Breast epithelium (tissue), 4 donors: ENCODE measurements around the gene RITA1. TPM values are rescaled to one million over a fixed set of nuclear protein-coding genes. Genes with fewer than 3 reads are reported as not detected.

Source experiments
- DNase-seq, 2 donors: peaks; one replicate each; pipeline ENCODE4 v3.0.0-alpha.2; 2019; ENCODE audit warnings: low spot score in 2 of 2
- H3K27ac ChIP-seq, 2 donors: fragments of 200-600 bp; sonication (generic) in 1 of 2; one replicate each; pipeline ENCODE4 v1.5.1; 2016 to 2019; ENCODE audit warnings: mild to moderate bottlenecking in 1 of 2
- H3K27me3 ChIP-seq, 2 donors: fragments of 200-600 bp; sonication (generic) in 1 of 2; one replicate each; pipeline versions ENCODE4 v1.5.1 to v1.6.0; 2017 to 2019; ENCODE audit warnings: control low read depth in 1 of 2, mild to moderate bottlenecking in 1 of 2
- H3K36me3 ChIP-seq: fragments of 200-600 bp; one replicate; pipeline ENCODE4 v1.5.1; 2019
- H3K4me1 ChIP-seq, 2 donors: fragments of 200-600 bp; sonication (generic); one replicate each; pipeline ENCODE4 v1.5.1; 2016 to 2019; ENCODE audit warnings: control low read depth in 1 of 2
- H3K4me3 ChIP-seq, 3 donors: fragments of 200-600 bp; sonication (generic); 1 replicate in 2 of 3; 2 replicates in 1 of 3; pipeline ENCODE4 v1.5.1; 2016 to 2019; ENCODE audit warnings: mild to moderate bottlenecking in 3 of 3, moderate library complexity in 2 of 3
- H3K9me3 ChIP-seq, 2 donors: fragments of 200-600 bp; sonication (generic) in 1 of 2; one replicate each; pipeline ENCODE4 v1.5.1; 2016 to 2019; ENCODE audit warnings: control low read depth in 1 of 2
- CTCF ChIP-seq, 3 donors: fragments of 450-650 bp; IDR thresholded peaks; one replicate each; pipeline ENCODE4 v1.5.1; 2016 to 2017; ENCODE audit warnings: antibody characterized with exemption in 3 of 3, mild to moderate bottlenecking in 3 of 3, moderate library complexity in 3 of 3
- POLR2A ChIP-seq: fragments of 450-650 bp; IDR thresholded peaks from one replicate; pipeline ENCODE4 v1.6.1; 2016; ENCODE audit warnings: antibody characterized with exemption, mild to moderate bottlenecking, moderate library complexity
- POLR2AphosphoS5 ChIP-seq, 3 donors: sonication (generic); formaldehyde crosslinking; IDR thresholded peaks; one replicate each; pipeline ENCODE4 v1.6.1; 2017; ENCODE audit warnings: antibody characterized with exemption in 3 of 3
- intact Hi-C: fragments of 100-400 bp; cut with DNase I; formaldehyde crosslinking; loops from one replicate; pipeline ENCODE4 v1.15.1; 2023; ENCODE audit warnings: low total_unique reads
- total RNA-seq, 3 donors: library from RNA; depleted of rRNA; stranded (reverse); fragments of >200 nt; gene quantifications; one replicate each; pipeline ENCODE4 v1.1.0, GENCODE V29; 2016

The RITA1 gene
- total RNA-seq, 3 donors from 2014 or later = 9.4 to 22.4 (median 15.4) TPM

DNA sequence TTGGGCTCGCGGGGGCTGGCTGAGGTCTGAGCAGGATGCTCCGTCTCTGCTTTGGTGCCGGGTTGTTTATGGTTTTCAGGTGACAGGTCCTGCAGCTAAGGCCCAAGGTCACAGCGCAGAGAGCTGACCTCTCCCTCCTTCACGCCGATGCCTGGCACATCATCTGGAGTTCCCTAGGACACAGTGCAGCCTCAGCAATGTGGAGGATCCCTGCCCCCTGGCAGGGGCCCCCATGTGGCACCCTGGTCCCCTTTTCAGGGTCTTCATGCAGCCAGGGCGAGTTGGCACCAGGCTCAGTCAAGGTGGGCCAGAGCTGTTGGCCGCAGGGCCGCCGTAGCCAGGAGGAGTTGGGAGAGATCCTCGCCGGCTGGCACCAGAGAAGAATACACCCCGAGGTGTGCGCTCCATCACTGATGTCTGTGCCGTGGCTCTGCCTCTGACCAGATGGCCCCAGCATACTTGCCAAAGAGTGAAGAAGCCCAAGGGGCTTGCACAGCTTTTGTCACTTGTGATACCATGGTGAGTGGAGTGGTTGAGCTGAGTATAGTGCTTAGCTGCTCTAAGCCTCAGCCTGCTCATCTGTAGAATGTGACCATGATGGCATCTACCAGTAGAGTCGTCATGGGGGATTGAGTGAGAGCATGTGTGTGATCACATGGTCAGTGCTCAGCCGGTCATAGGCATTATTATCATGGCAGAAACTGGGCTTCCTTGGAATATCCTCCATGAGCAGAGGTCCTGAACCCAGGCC, 46.7 kb downstream of the RITA1 start:
- Histone ChIP-seq H3K36me3 (no peaks in the 10 kb centered on the region), H3K9me3 (no peaks in the 10 kb centered on the region), H3K4me3 (no peak overlapping the region), H3K4me1 (no peaks in the 10 kb centered on the region), H3K27ac (peak overlapping the region; percentile 26 to 27), H3K27me3 (no peaks in the 10 kb centered on the region)
- intact Hi-C loops = no loop called here
- TF ChIP-seq POLR2A = no peak
- TF ChIP-seq POLR2AphosphoS5 (IDR thresholded peaks at IDR 0.05) = no peak
- no peak for TF ChIP-seq CTCF (IDR thresholded peaks at IDR 0.05)
- DNase-seq = no peak

DNA sequence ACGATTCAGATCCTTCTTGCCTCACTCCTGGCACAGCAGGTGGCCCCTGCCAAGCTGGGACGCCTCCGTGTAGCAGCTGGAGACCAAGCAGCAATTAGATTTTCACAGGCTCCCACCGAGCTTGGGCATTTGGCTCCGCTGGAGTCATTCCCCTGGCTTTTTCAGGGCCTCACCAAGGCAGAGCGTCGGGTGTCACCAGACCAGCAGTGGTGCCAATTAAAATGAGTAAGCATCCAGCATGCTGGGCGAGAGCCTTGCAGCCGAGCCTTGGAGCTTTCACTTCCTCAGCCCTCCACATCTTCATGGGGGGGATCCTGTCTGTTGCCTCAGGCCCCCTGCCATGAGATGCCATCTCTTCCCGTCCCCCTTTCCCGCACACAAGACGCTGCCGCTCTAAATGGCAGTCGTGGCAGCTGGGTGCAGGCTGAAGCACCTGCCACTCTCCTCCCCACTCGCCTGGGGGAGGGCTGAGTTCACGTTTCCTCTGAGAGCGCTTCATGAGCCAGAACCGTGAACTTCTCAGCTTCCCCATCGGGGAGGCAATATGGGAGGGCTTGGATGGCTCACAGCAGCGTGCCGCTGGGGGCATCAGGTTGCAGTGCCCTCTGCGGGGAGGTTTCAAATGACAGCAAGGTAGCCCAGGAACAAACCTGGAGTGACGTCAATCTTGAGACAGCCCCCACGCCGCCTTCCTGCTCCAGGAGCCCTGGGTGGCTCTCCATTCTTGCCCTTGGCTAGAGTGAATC, 47.5 kb downstream of the RITA1 start:
- intact Hi-C loops = no loop called here
- TF ChIP-seq POLR2AphosphoS5 (IDR thresholded peaks at IDR 0.05) = no peak
- TF ChIP-seq CTCF (IDR thresholded peaks at IDR 0.05) = no peak
- no peak for TF ChIP-seq POLR2A
- no peaks in the 10 kb centered on the region for H3K9me3 ChIP-seq
- peak overlapping the region; percentile 26 to 27 for H3K27ac ChIP-seq
- no peak overlapping the region for H3K4me3 ChIP-seq
- H3K4me1 ChIP-seq = no peaks in the 10 kb centered on the region
- DNase-seq = no peak
- H3K36me3 ChIP-seq = no peaks in the 10 kb centered on the region
- H3K27me3 ChIP-seq = no peaks in the 10 kb centered on the region

GRCh38 chr12:113233967-113234366, 48.4 kb downstream of the RITA1 start:
- Histone ChIP-seq H3K27me3 (no peaks in the 10 kb centered on the region), H3K4me3 (no peak overlapping the region), H3K27ac (no peak overlapping the region), H3K9me3 (no peaks in the 10 kb centered on the region), H3K36me3 (no peaks in the 10 kb centered on the region), H3K4me1 (peaks cover 0 to 3% of the 10 kb centered on the region in 2 donors)
- DNase-seq = no peak
- no peak for TF ChIP-seq POLR2A
- intact Hi-C loops = no loop called here

DNA sequence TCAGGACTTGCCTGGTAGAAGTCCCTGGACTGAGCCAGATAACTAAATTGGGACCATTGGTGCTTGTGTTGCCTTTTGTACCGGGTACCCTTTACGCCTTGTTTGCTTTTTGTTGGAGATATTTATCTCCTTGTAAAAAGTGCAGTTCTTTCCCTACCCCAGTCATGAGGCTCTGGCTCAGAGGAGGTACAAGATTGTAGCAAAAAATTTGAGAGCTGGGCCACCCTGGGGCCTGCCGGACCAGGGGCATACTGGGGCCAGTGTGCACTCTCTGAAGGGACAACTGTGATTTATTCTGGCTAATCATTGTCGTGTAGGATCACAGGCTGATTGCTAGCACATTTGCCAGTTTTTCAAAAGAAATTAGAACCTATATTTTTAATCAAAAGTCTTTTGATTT, 49.0 kb downstream of the RITA1 start:
- H3K9me3 ChIP-seq = no peaks in the 10 kb centered on the region
- H3K27me3 ChIP-seq = no peaks in the 10 kb centered on the region
- no peak for DNase-seq
- TF ChIP-seq POLR2AphosphoS5 (IDR thresholded peaks at IDR 0.05) (no peak), POLR2A (no peak), CTCF (IDR thresholded peaks at IDR 0.05) (no peak)
- intact Hi-C loops = no loop called here
- H3K4me3 ChIP-seq = no peak overlapping the region
- no peaks in the 10 kb centered on the region for H3K36me3 ChIP-seq
- peaks cover 0 to 8% of the 10 kb centered on the region in 2 donors for H3K4me1 ChIP-seq
- H3K27ac ChIP-seq = no peak overlapping the region

DNA sequence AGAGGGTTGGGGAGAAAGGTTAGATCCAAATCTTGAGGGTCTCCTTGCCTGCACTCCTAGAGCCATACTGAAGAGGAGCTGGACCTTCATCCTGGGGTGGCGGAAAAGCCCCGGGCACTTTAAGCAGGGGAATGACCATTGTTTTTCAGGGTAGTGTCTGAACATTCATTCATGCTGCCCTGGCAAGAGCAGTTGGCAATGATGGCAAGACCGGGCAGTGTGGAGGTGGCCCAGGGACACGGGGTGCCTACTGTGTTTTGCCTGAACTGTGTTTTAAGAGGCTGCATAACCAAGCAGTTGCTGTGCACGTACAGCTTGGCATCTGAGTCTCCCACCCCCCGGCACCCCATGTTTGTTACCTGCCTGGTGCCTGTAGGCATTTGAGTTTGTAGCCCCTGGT, 50.5 kb downstream of the RITA1 start:
- Histone ChIP-seq H3K36me3 (no peaks in the 10 kb centered on the region), H3K27ac (peak overlapping the region; percentile 23 to 29)
- no peak for DNase-seq

More for the DNA sequence above, 50.5 kb downstream of the RITA1 start:
- peaks cover 5 to 18% of the 10 kb centered on the region in 2 donors for H3K4me1 ChIP-seq
- no peak overlapping the region for H3K4me3 ChIP-seq
- TF ChIP-seq POLR2AphosphoS5 (IDR thresholded peaks at IDR 0.05) (no peak), POLR2A (no peak), CTCF (IDR thresholded peaks at IDR 0.05) (no peak)
- intact Hi-C loops = no loop called here
- no peaks in the 10 kb centered on the region for H3K27me3 ChIP-seq
- H3K9me3 ChIP-seq = no peaks in the 10 kb centered on the region
